Liver (tissue), 9 donors: Measurements from ENCODE around the gene DCTN3. TPM values are rescaled to one million over a fixed set of nuclear protein-coding genes. Genes with fewer than 3 reads are reported as not detected.

Experiments
- DNase-seq: peaks from one replicate; pipeline ENCODE4 v3.0.0-alpha.2; 2017; ENCODE audit warnings: low spot score
- H3K27ac ChIP-seq, 2 donors: one replicate each; pipeline ENCODE4 v1.7.0; 2013; ENCODE audit warnings: inconsistent platforms in 2 of 2, low read length in 2 of 2, control low read depth in 1 of 2, low read depth in 1 of 2, mild to moderate bottlenecking in 1 of 2
- H3K27me3 ChIP-seq, 4 donors: one replicate each; pipeline versions ENCODE4 v1.6.1 to v1.7.0; 2013; ENCODE audit warnings: low read length in 3 of 4, inconsistent platforms in 1 of 4, mild to moderate bottlenecking in 1 of 4, moderate library complexity in 1 of 4; ENCODE audit not compliant: control insufficient read depth in 4 of 4, insufficient read depth in 4 of 4
- H3K36me3 ChIP-seq, 4 donors: one replicate each; pipeline versions ENCODE4 v1.6.1 to v1.7.0; 2013; ENCODE audit warnings: low read length in 3 of 4, mild to moderate bottlenecking in 3 of 4, low read depth in 1 of 4, moderate library complexity in 1 of 4; ENCODE audit not compliant: control insufficient read depth in 4 of 4, insufficient read depth in 3 of 4
- H3K4me1 ChIP-seq, 4 donors: one replicate each; pipeline versions ENCODE4 v1.6.1 to v1.7.0; 2013; ENCODE audit warnings: low read length in 3 of 4, mild to moderate bottlenecking in 3 of 4, moderate library complexity in 1 of 4; ENCODE audit not compliant: control insufficient read depth in 4 of 4, insufficient read depth in 4 of 4
- H3K4me3 ChIP-seq, 3 donors: one replicate each; pipeline versions ENCODE4 v1.6.1 to v1.7.0; 2013; ENCODE audit warnings: low read length in 3 of 3, control low read depth in 1 of 3, low read depth in 1 of 3, mild to moderate bottlenecking in 1 of 3
- H3K9ac ChIP-seq, 2 donors: one replicate each; pipeline ENCODE4 v1.7.0; 2013; ENCODE audit warnings: low read length in 2 of 2, mild to moderate bottlenecking in 2 of 2, moderate library complexity in 2 of 2, control low read depth in 1 of 2, low read depth in 1 of 2
- H3K9me3 ChIP-seq, 4 donors: one replicate each; pipeline versions ENCODE4 v1.6.1 to v1.7.0; 2013; ENCODE audit warnings: low read length in 3 of 4; ENCODE audit not compliant: control insufficient read depth in 4 of 4
- ATF3 ChIP-seq: IDR thresholded peaks from 2 replicates; pipeline ENCODE4 v1.6.1; 2016; ENCODE audit warnings: antibody characterized with exemption
- CTCF ChIP-seq: fragments of 150-350 bp; IDR thresholded peaks from 2 replicates; pipeline ENCODE4 v1.5.1; 2017; ENCODE audit warnings: improper control_type of control experiment, low read depth, low read length; ENCODE audit not compliant: missing input control
- FOXA1 ChIP-seq: IDR thresholded peaks from 2 replicates; pipeline ENCODE4 v1.6.1; 2016; ENCODE audit warnings: antibody characterized with exemption
- GABPA ChIP-seq, 2 donors: IDR thresholded peaks in 1 of 2; conservative IDR thresholded peaks in 1 of 2; 2 replicates each; pipeline ENCODE4 v1.6.1; 2016; ENCODE audit warnings: antibody characterized with exemption in 2 of 2, mild to moderate bottlenecking in 1 of 2, moderate library complexity in 1 of 2
- HNF4A ChIP-seq, 2 donors: conservative IDR thresholded peaks; 2 replicates each; pipeline ENCODE4 v1.6.1; 2016; ENCODE audit warnings: antibody characterized with exemption in 2 of 2, mild to moderate bottlenecking in 2 of 2
- HNF4G ChIP-seq: IDR thresholded peaks from 2 replicates; pipeline ENCODE4 v1.6.1; 2016; ENCODE audit warnings: antibody characterized with exemption
- JUND ChIP-seq, 2 donors: IDR thresholded peaks; 2 replicates each; pipeline ENCODE4 v1.6.1; 2016; ENCODE audit warnings: antibody characterized with exemption in 2 of 2
- MAX ChIP-seq: IDR thresholded peaks from 2 replicates; pipeline ENCODE4 v1.6.1; 2016; ENCODE audit warnings: antibody characterized with exemption
- NR2F2 ChIP-seq: IDR thresholded peaks from 2 replicates; pipeline ENCODE4 v1.6.1; 2016; ENCODE audit warnings: antibody characterized with exemption
- RAD21 ChIP-seq, 2 donors: IDR thresholded peaks; 2 replicates each; pipeline ENCODE4 v1.6.1; 2016; ENCODE audit warnings: antibody characterized with exemption in 2 of 2, mild to moderate bottlenecking in 2 of 2
- REST ChIP-seq: IDR thresholded peaks from 2 replicates; pipeline ENCODE4 v1.6.1; 2016; ENCODE audit warnings: antibody characterized with exemption, mild to moderate bottlenecking
- RXRA ChIP-seq, 2 donors: IDR thresholded peaks; 2 replicates each; pipeline ENCODE4 v1.6.1; 2017 to 2018; ENCODE audit warnings: antibody characterized with exemption in 2 of 2, mild to moderate bottlenecking in 1 of 2
- TAF1 ChIP-seq: conservative IDR thresholded peaks from 2 replicates; pipeline ENCODE4 v1.6.1; 2016; ENCODE audit warnings: antibody characterized with exemption, mild to moderate bottlenecking
- ZBTB33 ChIP-seq: IDR thresholded peaks from 2 replicates; pipeline ENCODE4 v1.6.1; 2016; ENCODE audit warnings: antibody characterized with exemption
- WGBS: extraction: QIAGEN DNeasy Blood & Tissue Kit; methylation state at CpG from one replicate; pipeline ENCODE4 v1.1.7; 2013; 5-methylcytosine and 5-hydroxymethylcytosine counted together
- polyA plus RNA-seq, 2 donors: library from polyadenylated mRNA; stranded (reverse) in 1 of 2; unstranded in 1 of 2; fragments of 200-250 nt in 1 of 2; fragments of >200 nt in 1 of 2; fragmentation: Nextera tagmentation in 1 of 2; extraction: Ambion mirVana in 1 of 2; gene quantifications; one replicate each; pipeline versions ENCODE4 v1.2.1 to v1.2.3, GENCODE V29; 2013 to 2015
- total RNA-seq, 2 donors: library from RNA; depleted of rRNA; stranded (reverse); fragments of >200 nt; gene quantifications; one replicate each; pipeline ENCODE4 v1.2.3, GENCODE V29; 2014
- donor health status: healthy.
- donor health status: healthy.
- donor health status: healthy.
- donor health status: healthy.
- donor health status: healthy.

Gene DCTN3
- total and polyA plus RNA-seq, 4 donors, result 24.9 to 51.9 (median 46.7) TPM

- no peak for TF ChIP-seq RAD21 (IDR thresholded peaks at IDR 0.05)
Observed at GRCh38 chr9:34611251-34611810, 9.0 kb downstream of the DCTN3 start (continued).

GRCh38 chr9:34610434-34611206 is 9.7 kb downstream of the DCTN3 start:
- H3K4me3 ChIP-seq, result peak overlapping the region in 2 of 3 donors; percentile 87 to 95
- H3K9ac ChIP-seq, result peak overlapping the region in 1 of 2 donors; percentile 87
- 96% methylated on average over 20 of the region's 20 CpGs for WGBS
- no peaks in the 10 kb centered on the region for H3K27me3 ChIP-seq
- H3K4me1 ChIP-seq, result peaks cover 14 to 30% (median 27%) of the 10 kb centered on the region in 4 donors
- H3K27ac ChIP-seq, result peak overlapping the region; percentile 81 to 90
- no peak for DNase-seq
- H3K9me3 ChIP-seq, result no peaks in the 10 kb centered on the region
- no peak for TF ChIP-seq MAX
- no peak for TF ChIP-seq RXRA (IDR thresholded peaks at IDR 0.05)
- no peak for TF ChIP-seq HNF4G
- TF ChIP-seq GABPA (IDR thresholded peaks at IDR 0.05 in 1 of 2, conservative IDR thresholded peaks at IDR 0.05 in 1 of 2), result no peak
- TF ChIP-seq CTCF, result no peak
- no peak for TF ChIP-seq REST
- TF ChIP-seq FOXA1, result no peak
- no peak for TF ChIP-seq ATF3
- TF ChIP-seq NR2F2, result no peak
- no peak for TF ChIP-seq HNF4A (conservative IDR thresholded peaks at IDR 0.05)
- TF ChIP-seq ZBTB33, result no peak
- TF ChIP-seq TAF1, result no peak
- no peak for TF ChIP-seq JUND (IDR thresholded peaks at IDR 0.05)
- peaks cover 0 to 13% (median under 1%) of the 10 kb centered on the region in 4 donors for H3K36me3 ChIP-seq
